Measurements from ENCODE around the gene ZNF664. TPM values are rescaled to one million over a fixed set of nuclear protein-coding genes. Genes with fewer than 3 reads are reported as not detected.

Gene ZNF664
- total and polyA plus RNA-seq, 10 of the 15 experiments (the other 5 are each of a cell fraction or from before 2014, with no cell fraction given) = 1.8 to 65.6 (median 30.8) TPM

GRCh38 chr12:123944696-123945095 is 28.3 kb upstream of the ZNF664 start:
- DNase-seq (ENCODE audit: low read depth, low spot score) (no peak), ATAC-seq (no peak), FAIRE-seq (no peak)
- in situ Hi-C loops (cut with MboI) = no loop called here
- Histone ChIP-seq H3K4me1 (ENCODE audit: control insufficient read depth, insufficient read depth, low read length) (no peaks in the 10 kb centered on the region), H3K4me3 (no peak overlapping the region), H3K9ac (ENCODE audit: control insufficient read depth, insufficient read depth, low read length) (no peak overlapping the region), H3K27ac (ENCODE audit: control insufficient read depth, insufficient read depth) (no peak overlapping the region), H3K36me3 (ENCODE audit: control insufficient read depth in 2 of 2, insufficient read depth in 2 of 2, low read length in 1 of 2) (no peaks in the 10 kb centered on the region), H3K9me3 (replicated peaks; ENCODE audit: control insufficient read depth, insufficient read depth, low read length) (no peaks in the 10 kb centered on the region; the same call in 1 of the 3 replicates), H3K27me3 (replicated peaks in 1 of 2; ENCODE audit: control insufficient read depth in 2 of 2, insufficient read depth in 2 of 2, low read length in 1 of 2) (no peaks in the 10 kb centered on the region), H4K20me1 (ENCODE audit: control insufficient read depth, insufficient read depth) (no peaks in the 10 kb centered on the region), H3K4me2 (ENCODE audit: control insufficient read depth, insufficient read depth) (no peak overlapping the region), H3K79me2 (ENCODE audit: control insufficient read depth, insufficient read depth, low read length) (no peaks in the 10 kb centered on the region), H2AFZ (ENCODE audit: control insufficient read depth, low read depth, low read length) (no peak overlapping the region)
- RAD21 ChIA-PET (ENCODE audit: unreplicated experiment) = no interaction called here
- SMC1A ChIA-PET (ENCODE audit: uncharacterized antibody, unreplicated experiment) = interaction anchor here (2.4 kb wide), 1 partner anchor 16 kb away, joined by 6 read pairs; no protein-coding TSS in a partner anchor
- WGBS (ENCODE audit: insufficient coverage, insufficient replicate concordance, low lambda C conversion rate, missing lambda C conversion rate) = 78% methylated on average over 10 of the region's 10 CpGs
- CTCF ChIA-PET = no interaction called here
- BruUV-seq (replicated peaks) = no TSS peak
- intact Hi-C loops (cut with micrococcal nuclease; ENCODE audit: unreplicated experiment) = no loop called here
- POLR2A ChIA-PET = no interaction called here
- no peak for TF ChIP-seq NBN (IDR thresholded peaks at IDR 0.05)
- no peak for TF ChIP-seq POLR2A (IDR thresholded peaks at IDR 0.05; ENCODE audit: low read depth, low read length)
- no peak for TF ChIP-seq ZBED1 (IDR thresholded peaks at IDR 0.05; ENCODE audit: borderline replicate concordance)
- no peak for TF ChIP-seq USF1 (IDR thresholded peaks at IDR 0.05; ENCODE audit: borderline replicate concordance, extremely low read length, insufficient read depth, low read depth, low read length)
- no peak for TF ChIP-seq CHD1 (IDR thresholded peaks at IDR 0.05; ENCODE audit: low read depth, low read length)
- no peak for TF ChIP-seq HDAC2 (IDR thresholded peaks at IDR 0.05)
- no peak for TF ChIP-seq HSF1 (IDR thresholded peaks at IDR 0.05; ENCODE audit: low read depth, low read length)
- no peak for TF ChIP-seq SREBF2 (IDR thresholded peaks at IDR 0.05; ENCODE audit: low read length)
- no peak for TF ChIP-seq TCF3 (IDR thresholded peaks at IDR 0.05; ENCODE audit: borderline replicate concordance, insufficient read depth, low read depth, low read length)
- no peak for TF ChIP-seq CHD4 (IDR thresholded peaks at IDR 0.05)
- TF ChIP-seq CHD2 (IDR thresholded peaks at IDR 0.05; ENCODE audit: borderline replicate concordance, low read depth, low read length) = no peak
- no peak for TF ChIP-seq STAT3 (IDR thresholded peaks at IDR 0.05; ENCODE audit: low read depth, low read length)
- no peak for TF ChIP-seq POU2F2 (IDR thresholded peaks at IDR 0.05; ENCODE audit: borderline replicate concordance, low read depth, low read length)
- TF ChIP-seq TAF1 (IDR thresholded peaks at IDR 0.05; ENCODE audit: borderline replicate concordance, low read depth, low read length) = no peak
- no peak for TF ChIP-seq NR2F1 (conservative IDR thresholded peaks at IDR 0.05)
- no peak for TF ChIP-seq HCFC1 (IDR thresholded peaks at IDR 0.05; ENCODE audit: low read length)
- no peak for TF ChIP-seq SMC3 (IDR thresholded peaks at IDR 0.05; ENCODE audit: borderline replicate concordance, low read length)
- no peak for TF ChIP-seq IKZF1 (conservative IDR thresholded peaks at IDR 0.05)
- no peak for TF ChIP-seq ZNF274 (IDR thresholded peaks at IDR 0.05; ENCODE audit: insufficient read depth, insufficient read length)
- TF ChIP-seq JUND (IDR thresholded peaks at IDR 0.05; ENCODE audit: low read depth, low read length) = no peak

Measured in GM12878 (cell line).